DLD1 (cell line): Measurements from ENCODE around the gene KIAA2012.
"Not testable (repeated sequence)": the region's sequence is repeated elsewhere in the genome, so short reads cannot be mapped to it uniquely, and the experiment has no call there.

Experiments used
- in situ Hi-C: cut with HindIII; loops from 2 replicates; pipeline ENCODE4 v1.10.0; 2017; ENCODE audit warnings: low sequenced_read_pairs

KIAA2012 gene

GRCh38 chr2:202113571-202114142 is 40.6 kb downstream of the KIAA2012 start:
- in situ Hi-C loops, result no loop called here

- in situ Hi-C loops, result no loop called here
Measured at GRCh38 chr2:202114291-202114690, 41.2 kb downstream of the KIAA2012 start.

GRCh38 chr2:202114795-202115194 is 41.7 kb downstream of the KIAA2012 start:
- in situ Hi-C loops, result no loop called here

- in situ Hi-C loops, result no loop called here
Measured at GRCh38 chr2:202115479-202115971, 42.5 kb downstream of the KIAA2012 start.

- in situ Hi-C loops, result no loop called here
Measured at GRCh38 chr2:202116691-202117090, 43.6 kb downstream of the KIAA2012 start.

GRCh38 chr2:202118168-202118567 is 45.1 kb downstream of the KIAA2012 start:
- in situ Hi-C loops, result no loop called here

GRCh38 chr2:202120828-202121227 is 47.8 kb downstream of the KIAA2012 start:
- in situ Hi-C loops, result no loop called here

GRCh38 chr2:202121532-202122162 is 48.6 kb downstream of the KIAA2012 start:
- in situ Hi-C loops, result no loop called here

GRCh38 chr2:202122163-202122540 is 49.1 kb downstream of the KIAA2012 start:
- in situ Hi-C loops, result no loop called here

- in situ Hi-C loops, result no loop called here
Measured at GRCh38 chr2:202122980-202123720, 50.1 kb downstream of the KIAA2012 start.

- in situ Hi-C loops, result no loop called here
Measured at GRCh38 chr2:202124286-202124685, 51.2 kb downstream of the KIAA2012 start.

- in situ Hi-C loops, result no loop called here
Measured at GRCh38 chr2:202127687-202128331, 54.8 kb downstream of the KIAA2012 start.

GRCh38 chr2:202129841-202130240 is 56.8 kb downstream of the KIAA2012 start:
- in situ Hi-C loops, result no loop called here

GRCh38 chr2:202133200-202133908 is 60.3 kb downstream of the KIAA2012 start:
- in situ Hi-C loops, result no loop called here

GRCh38 chr2:202133909-202134265 is 60.8 kb downstream of the KIAA2012 start:
- in situ Hi-C loops, result no loop called here

- in situ Hi-C loops, result no loop called here
Measured at GRCh38 chr2:202135091-202135874, 62.2 kb downstream of the KIAA2012 start.

GRCh38 chr2:202136039-202136438 is 63.0 kb downstream of the KIAA2012 start:
- in situ Hi-C loops, result not testable (repeated sequence)

GRCh38 chr2:202136526-202136925 is 63.5 kb downstream of the KIAA2012 start:
- in situ Hi-C loops, result no loop called here

GRCh38 chr2:202140522-202141252 is 67.6 kb downstream of the KIAA2012 start:
- in situ Hi-C loops, result no loop called here
